GM19395 (cell line): Measurements from ENCODE around the gene HPDL.

ENCODE experiments used
- ATAC-seq: cut with Tn5 transposase; IDR thresholded peaks from one replicate; pipeline ENCODE4 v1.9.1; 2021; ENCODE audit warnings: mild to moderate bottlenecking, moderate library complexity; ENCODE audit not compliant: unreplicated experiment

The HPDL gene

DNA sequence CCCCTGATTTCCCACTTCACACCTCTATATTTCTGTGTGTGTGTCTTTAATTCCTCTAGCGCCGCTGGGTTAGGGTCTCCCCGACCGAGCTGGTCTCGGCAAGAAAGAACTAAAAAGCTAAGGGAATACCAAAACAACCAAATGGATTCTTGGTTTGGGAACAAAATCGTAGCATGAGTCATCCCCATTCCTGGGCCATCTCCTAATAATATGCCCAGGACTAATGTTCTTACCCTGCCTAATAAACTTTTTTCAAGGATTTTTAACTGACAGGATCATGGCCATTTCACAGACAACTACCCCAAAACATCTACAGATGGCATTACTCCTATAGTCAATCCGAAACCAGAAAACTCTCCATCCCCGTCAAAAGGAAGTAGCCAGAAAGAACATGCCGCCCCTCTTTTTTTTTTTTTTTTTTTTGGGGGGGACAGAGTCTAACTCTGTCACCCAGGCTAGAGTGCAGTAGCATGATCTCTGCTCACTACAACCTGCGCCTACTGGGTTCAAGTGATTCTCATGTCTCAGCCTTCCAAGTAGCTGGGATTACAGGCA lies 4.1 kb upstream of the HPDL start:
- no peak for ATAC-seq

DNA sequence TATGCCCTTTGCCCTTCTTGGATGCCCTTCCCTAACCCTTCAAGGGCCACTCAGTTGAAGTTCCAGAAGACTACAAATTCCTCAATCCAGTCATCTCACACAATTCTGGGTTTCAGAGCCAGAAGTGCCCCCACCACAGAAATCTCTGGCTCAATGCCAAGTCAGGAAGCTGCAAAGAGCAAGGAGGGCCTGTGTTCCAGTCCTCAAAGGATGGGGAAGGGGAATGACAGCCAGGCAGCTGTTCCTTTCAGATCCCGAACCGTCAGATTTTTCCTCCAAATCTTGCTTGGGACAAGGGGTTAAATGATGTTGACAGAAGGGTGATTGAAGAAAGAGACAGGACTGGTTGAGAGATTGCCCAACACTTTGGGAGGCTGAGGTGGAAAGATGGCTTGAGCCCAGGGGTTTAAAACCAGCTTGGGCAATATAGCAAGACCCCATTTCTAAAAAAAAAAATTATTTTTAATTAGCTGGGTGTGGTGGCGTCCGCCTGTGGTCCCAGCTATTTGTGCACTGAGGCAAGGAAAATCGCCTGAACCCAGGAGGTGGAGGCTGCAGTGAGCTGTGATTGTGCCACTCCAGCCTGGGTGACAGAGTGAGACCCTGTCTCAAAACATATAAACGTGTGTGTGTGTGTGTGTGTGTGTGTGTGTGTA lies 716 bp upstream of the HPDL start:
- ATAC-seq = no peak

DNA sequence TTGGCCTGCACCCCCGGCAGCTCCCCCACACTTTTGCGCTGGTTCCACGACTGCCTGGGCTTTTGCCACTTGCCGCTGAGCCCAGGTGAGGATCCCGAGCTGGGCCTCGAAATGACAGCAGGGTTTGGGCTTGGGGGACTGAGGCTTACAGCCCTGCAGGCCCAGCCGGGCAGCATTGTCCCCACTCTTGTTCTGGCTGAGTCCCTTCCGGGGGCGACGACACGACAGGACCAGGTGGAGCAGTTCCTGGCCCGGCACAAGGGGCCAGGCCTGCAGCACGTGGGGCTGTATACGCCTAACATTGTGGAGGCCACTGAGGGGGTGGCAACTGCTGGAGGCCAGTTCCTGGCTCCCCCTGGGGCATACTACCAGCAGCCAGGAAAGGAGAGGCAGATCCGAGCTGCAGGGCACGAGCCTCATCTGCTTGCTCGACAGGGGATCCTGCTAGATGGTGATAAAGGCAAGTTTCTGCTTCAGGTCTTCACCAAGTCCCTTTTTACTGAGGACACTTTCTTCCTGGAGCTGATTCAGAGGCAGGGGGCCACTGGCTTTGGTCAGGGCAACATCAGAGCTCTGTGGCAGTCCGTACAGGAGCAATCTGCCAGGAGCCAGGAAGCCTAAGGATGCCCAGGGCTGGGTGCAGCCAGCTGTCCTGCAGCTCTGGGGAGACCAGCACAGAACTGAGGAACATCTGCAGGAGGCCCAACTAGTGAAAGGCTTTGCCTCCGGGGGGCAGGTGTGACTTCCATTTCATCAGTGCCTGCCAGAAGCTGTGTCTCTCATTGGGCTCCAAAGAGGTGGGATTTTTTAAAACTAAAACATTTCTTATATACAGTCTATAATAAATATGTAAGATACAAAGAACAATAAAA lies 1.2 kb downstream of the HPDL start:
- ATAC-seq = no peak

DNA sequence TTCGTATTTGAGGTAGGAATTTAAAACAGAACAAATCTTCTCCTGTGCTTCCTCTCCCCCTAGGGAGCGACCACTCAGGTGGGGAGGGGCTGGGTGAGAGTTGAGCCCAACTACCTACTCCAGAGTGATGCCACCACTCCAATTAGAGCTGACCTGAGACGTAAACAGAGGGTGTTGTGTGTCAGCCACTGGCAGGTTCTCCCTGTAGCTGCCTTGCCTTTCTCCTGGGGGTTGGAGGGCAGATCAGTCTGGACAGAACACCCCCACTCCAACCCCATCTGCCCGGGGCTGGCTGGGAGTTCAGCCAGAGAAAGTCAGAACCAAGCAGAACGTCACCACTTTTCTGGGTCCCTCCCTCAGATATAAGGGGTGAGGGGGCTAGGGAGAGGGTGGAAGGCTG lies 2.0 kb downstream of the HPDL start:
- no peak for ATAC-seq

DNA sequence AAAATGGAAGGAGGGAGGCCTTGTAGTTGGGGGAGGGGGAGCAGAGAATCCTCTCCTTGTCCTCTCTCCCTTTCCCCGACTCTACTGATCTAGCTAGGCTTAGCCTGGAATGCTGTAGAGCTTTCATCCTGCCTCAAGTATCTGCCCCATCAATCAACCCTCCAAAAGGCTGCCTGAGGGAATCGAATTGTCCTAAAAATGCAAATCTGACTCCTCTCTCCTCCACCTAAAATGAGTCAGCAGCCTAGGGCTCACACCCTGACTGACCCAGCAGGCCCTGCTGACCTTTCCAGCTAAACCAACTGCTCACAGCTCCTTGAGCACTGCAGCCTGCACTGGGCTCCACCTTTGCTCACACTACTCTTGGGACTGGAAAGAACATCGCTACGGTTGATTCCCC lies 2.8 kb downstream of the HPDL start:
- no peak for ATAC-seq

DNA sequence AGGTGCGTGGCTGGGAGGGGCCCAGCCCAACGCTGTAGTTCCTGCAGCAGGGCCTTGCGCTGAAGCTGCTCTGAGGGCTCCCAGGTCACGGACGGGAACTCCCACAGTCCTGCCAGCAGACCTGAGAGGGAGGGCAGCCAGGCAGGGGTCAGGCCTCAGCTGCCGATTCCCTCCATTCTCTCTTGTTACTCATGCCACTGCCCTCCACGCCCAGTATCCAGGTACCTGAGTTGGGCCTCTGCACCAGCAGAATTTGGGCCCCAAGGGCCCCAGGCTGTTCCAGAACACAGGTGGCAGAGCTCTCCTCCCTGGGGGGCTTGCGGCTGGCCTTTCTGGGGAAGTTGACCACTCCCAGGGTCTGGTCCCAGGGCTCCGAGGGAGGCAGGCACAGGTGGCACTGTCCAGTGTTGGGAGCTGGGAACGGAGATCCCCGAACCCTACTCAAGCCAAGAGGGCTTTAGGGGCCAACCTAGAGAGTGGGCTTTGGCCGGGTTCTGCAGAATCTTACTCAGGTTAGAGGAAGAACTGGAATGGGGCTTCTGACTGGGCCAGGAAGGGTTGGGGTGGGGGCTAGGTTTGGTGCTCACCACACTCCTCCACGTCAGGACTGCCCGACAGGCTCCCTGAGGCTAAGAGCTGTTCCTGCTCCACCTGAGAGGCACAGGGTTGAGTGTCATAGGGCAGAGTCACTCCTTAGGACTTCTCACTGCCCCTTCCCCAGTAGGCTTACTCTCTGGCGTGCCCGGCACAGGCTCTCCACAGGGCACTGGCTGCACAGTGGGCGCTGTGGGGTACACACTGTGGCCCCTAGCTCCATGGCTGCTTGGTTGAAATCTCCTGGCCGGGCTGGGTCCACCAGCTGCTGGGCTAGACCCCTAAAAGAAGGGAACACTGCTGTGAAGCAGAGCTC lies 5.0 kb downstream of the HPDL start:
- ATAC-seq = no peak

DNA sequence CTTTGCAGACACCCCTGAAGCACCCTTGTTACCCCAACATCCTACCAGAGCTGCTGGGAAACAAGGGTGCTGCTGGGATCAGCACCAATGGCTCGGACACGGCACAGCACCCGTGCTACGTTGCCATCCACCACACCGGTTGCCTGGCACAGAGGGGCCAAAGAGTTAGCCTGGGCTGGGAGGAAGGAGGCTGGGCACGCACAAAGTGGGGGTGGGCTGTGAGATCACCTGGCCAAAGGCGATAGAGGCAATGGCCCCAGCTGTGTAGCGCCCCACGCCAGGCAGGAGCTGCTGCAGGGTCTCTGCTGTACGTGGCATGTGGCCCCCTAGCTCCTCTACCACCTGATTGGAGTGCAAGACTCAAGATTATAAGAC lies 5.6 kb downstream of the HPDL start:
- no peak for ATAC-seq

DNA sequence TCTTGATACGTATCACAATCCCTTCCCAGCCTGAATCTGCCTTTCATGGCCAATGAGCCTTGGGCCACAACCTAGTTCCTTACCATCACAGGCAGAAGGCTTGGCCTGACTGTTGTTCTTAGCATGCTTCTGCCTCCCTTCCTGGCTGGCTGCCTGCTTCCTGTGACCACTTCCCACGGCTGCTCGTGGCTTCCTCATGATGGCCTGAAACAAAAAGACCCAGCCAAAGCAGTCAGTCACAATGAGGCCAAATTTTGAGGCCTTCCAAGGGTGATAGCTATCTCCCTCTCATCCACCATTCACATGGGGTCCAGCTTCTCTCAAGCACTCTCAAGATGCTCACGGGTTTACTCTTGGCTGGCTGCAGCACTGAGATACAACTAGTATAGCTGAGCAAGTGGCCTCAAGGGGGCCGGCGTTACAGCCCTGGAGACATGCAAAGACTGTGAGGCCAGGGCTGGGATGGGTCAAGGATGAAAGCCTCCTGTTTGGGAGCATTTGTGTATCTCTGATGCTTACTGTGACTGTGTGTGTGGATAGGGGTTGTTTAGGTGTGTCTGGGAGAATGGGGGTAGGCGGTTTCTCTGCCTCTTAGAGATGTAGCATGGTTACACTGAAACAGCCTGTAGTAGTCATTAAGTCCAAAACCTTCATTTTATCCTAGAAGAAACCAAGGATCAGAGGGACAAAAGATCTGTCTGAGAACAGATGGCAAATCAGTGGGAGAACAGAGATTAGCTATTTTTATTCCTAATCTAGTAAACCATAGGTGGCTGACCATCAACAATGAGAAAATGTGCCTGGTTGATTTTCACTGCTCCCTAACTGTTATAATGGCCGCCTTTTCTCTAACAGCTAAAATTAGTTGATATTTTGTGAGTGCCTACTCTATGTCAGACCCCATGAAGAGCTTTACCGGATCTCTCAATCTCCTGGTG lies 7.9 kb downstream of the HPDL start:
- ATAC-seq = no peak

DNA sequence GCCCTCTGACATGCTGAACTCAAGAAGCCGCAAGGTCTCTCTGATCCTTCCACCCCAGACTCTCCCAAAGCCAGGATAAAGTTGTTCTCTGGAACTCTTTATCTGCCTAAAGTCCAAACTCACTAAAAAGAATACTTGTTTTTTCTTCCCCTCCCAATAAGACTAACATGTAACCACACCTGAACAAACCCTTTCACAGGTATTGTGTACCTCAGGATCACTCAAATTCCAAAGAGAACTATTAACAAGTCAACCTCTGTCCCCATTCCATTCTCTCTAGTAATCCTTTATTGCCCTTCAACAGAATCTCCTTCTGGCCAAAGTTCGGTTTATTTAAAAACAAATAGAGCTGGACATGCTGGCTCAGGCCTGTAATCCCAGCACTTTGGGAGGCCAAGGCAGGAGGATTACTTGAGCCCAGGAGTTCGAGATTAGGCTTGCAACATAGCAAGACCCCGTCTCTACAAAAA lies 9.2 kb downstream of the HPDL start:
- ATAC-seq = no peak

DNA sequence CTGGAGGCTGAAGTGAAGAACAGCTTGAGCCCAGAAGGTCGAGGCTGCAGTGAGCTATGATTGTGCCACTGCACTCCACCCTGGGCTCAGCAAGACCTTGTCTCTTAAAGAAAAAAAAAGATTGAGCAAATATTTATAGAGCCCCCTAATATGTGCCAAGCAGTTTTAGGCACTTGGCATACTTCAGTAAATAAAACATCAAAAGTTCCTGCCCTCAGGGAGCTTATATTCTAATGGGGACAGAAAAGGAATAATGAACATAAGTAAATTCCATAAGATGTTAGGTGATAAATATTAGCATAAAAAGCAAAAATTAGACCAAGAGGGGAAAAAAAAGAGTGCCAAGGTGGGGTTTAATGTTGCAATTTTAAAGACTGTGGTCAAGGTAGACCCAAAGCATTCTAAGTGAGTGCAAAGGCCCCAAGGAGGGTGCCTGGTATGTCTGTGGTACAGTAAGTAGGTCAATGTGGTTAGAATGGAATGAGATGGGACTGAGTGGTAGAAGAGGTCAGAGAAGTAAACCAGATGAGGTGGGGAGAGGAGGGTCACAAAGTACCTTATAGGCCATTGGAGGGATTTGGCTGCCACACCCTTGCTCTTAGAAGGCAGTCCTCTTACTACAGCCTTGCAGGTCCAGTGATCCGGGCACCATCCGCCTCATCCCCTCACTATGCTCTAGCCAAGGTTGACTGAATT lies 11.1 kb downstream of the HPDL start:
- ATAC-seq = no peak

DNA sequence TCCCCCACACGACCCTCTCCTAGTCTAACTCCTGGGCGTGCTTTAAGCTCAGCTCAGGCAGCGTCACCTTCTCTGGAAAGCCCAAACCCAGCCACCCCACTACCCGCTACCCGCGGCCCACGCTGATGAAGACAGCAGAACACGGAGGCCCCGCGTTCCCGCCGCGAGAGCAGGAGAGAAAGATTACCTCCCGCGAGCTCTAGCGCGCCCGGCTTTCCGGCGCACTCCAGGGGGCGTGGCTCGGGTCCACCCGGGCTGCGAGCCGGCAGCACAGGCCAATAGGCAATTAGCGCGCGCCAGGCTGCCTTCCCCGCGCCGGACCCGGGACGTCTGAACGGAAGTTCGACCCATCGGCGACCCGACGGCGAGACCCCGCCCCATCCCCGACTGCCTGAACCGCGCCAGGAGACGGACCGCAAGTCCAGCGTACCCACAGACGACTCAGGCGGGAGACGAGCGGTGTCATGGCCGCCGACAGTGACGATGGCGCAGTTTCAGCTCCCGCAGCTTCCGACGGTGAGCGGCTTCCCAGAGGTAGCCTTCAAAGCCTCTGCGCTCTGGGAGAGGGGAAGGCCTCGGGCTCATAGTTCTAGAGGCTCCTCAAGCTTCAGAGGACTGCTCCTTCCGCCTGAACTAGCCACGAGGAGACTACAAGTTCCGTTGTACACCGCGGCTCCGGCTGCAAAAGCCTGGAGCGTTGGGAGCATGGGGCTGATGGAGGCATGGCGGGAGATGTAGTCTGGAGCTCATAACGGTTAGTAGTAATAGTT lies 13.3 kb downstream of the HPDL start, which contains the start of the genes MUTYH and TOE1:
TSS of gene MUTYH (minus strand) at position 652 of the 770 bp plus-strand sequence. CDS start 5,935 bp downstream, outside the sequence.
TSS of gene TOE1 (plus strand) at position 382 of the 770 bp plus-strand sequence. CDS start at position 465, 83 bp downstream.
- peak; percentile 78 for ATAC-seq

DNA sequence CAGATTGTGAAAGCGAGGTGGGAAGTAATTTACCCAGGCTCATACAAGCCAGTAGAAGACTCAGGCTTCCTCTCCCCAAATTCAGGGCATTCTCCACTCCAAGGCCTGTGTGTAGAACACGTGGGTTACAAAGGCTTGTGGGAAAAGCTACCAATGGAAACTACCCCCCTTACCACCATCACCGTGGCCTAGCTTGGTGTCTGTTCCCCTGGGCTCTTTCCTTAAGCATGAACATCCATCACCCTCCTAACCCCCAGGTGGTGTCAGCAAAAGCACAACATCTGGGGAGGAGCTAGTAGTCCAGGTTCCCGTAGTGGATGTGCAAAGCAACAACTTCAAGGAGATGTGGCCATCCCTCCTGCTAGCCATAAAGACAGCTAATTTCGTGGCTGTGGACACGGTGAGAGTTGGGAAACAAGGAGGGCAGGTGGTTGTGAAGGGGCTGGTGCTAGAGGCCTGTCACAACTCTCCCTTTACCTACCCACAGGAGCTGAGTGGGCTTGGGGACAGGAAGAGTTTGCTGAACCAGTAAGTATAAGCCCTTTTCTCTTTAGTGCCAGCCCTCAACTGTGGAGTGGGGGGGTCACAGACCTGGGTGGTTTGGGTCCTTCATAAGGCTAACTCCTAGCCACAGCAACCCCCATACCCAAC lies 14.2 kb downstream of the HPDL start:
- ATAC-seq = no peak

DNA sequence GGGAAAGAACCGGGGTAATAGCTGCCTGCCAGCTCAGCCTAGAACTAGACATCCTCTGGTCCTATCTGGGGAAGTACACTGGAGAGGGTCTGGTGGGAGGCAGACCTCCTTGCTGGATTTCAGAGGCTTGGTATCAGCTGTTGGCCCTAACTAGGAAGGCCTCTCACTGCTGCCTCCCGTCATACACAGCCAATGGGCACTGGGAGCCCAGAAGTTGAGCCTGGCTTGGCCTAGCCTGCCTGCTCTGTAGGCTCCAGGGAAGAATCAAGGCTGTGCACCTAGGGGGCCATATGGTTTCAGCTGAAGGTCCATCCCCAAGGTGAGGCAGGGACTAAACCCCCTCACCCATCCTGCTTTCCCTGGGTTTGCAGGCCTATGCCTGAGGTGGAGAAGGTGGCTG lies 17.8 kb downstream of the HPDL start:
- ATAC-seq = no peak

DNA sequence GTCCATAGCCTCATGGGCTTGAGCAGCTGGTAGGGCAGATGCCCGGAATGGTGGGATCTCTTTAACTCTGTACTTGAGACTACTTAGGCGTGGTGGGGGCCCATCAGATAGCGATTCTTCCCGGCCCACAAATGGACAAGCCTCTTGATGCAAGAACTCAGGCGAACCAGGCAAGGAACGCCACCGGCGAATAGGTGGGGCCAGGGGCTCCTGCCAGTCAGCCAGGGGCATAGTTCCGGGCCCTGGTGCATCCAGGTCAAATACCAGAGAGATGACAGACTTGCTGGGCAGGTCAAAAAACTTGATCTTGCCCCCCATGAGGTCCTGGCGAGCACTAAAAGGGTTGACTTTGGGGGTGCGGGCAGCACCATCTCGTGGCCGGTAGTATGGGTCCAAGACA lies 18.3 kb downstream of the HPDL start:
- no peak for ATAC-seq

DNA sequence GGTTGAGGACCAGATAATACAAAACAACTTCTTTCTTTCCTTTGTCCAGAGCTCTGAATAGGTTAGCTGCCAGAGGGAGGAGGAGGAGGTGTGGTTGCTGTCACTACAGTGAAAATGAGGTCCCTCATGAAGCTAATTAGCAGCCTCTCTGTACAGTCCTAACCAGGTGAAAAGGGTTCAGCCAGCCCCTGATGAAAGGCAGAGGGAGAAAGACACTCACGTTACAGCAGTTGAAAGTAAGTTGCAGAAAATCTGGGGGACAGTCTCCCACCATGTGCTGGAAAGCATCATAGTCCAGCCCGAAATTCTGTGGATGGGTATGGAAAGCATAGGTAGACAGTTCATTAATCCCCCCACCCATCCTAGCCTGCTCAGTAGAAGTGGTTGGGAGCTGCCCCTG lies 19.8 kb downstream of the HPDL start:
- no peak for ATAC-seq

DNA sequence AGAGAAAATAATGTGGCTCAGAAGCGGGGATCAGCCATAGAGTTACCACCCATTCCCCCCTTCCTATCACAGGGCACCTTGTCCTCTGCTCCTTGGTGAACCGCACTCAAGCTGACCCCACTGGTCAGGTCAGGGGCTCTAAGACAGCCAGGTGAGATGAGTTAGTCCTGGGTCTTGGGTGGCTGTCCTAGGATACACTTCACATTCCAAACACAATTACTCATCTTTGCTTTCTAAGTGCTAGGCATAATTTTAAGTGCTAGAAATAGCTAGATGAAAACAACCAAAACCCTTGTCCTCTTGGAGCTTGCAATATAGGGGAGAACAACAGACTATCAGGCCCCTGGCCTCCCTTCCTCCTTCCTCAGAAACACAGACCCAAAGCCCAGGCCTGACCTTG lies 21.3 kb downstream of the HPDL start:
- ATAC-seq = no peak

DNA sequence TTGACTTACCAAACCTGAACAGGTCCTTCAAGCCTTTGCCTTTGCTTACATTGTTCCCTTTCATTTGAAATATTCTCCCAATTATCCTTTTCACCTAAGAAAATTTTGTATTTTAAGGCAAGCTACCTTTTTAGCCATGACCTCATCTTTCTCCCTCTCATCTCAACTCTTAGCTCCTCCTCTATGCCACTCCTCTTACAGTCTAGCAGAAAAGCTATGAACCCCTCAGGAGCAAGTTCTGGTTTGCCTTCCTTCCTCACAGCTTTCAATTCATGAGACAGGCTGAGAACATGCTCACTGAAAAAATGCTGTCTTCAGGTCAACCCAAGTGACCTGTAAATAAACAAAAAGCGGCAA lies 21.9 kb downstream of the HPDL start:
- no peak for ATAC-seq
